ENCODE data around the gene CD160.

DNA sequence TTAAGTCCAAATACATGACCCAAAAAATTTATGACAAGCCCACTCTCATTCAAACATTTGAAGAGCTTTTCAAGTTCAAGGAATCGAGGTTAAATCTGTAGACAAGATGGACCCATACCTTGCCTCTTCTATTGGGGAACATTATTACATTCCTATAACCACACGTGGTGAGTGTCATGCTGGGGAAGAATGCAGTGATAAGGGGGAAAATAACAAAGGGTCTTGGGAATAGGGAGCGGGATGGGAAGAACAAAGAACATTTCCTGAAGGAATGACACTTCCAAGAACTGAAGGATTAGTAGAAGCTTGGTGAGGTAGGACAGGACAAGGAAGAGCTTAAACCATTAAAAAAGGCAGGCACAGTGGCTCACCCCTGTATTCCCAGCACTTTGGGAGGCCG lies 31.0 kb upstream of the CD160 start:
- TF ChIP-seq, protein P1, sequence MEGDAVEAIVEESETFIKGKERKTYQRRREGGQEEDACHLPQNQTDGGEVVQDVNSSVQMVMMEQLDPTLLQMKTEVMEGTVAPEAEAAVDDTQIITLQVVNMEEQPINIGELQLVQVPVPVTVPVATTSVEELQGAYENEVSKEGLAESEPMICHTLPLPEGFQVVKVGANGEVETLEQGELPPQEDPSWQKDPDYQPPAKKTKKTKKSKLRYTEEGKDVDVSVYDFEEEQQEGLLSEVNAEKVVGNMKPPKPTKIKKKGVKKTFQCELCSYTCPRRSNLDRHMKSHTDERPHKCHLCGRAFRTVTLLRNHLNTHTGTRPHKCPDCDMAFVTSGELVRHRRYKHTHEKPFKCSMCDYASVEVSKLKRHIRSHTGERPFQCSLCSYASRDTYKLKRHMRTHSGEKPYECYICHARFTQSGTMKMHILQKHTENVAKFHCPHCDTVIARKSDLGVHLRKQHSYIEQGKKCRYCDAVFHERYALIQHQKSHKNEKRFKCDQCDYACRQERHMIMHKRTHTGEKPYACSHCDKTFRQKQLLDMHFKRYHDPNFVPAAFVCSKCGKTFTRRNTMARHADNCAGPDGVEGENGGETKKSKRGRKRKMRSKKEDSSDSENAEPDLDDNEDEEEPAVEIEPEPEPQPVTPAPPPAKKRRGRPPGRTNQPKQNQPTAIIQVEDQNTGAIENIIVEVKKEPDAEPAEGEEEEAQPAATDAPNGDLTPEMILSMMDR (IDR thresholded peaks at IDR 0.05) = no peak
- TF ChIP-seq POLR2A (IDR thresholded peaks at IDR 0.05) = no peak
